GM18507 (cell line): Measurements from ENCODE around the gene COL5A1.
"Not testable (repeated sequence)": the region's sequence is repeated elsewhere in the genome, so short reads cannot be mapped to it uniquely, and the experiment has no call there.

ENCODE experiments used
- DNase-seq: peaks from one replicate; pipeline ENCODE4 v3.0.0; 2011; ENCODE audit warnings: low read depth; ENCODE audit not compliant: insufficient read length; ENCODE audit errors: extremely low spot score
- FAIRE-seq: peaks from 2 replicates; lab custom pipeline; 2011; peaks lifted over from hg19 to GRCh38; lab: Jason Lieb, UNC

COL5A1 gene

DNA sequence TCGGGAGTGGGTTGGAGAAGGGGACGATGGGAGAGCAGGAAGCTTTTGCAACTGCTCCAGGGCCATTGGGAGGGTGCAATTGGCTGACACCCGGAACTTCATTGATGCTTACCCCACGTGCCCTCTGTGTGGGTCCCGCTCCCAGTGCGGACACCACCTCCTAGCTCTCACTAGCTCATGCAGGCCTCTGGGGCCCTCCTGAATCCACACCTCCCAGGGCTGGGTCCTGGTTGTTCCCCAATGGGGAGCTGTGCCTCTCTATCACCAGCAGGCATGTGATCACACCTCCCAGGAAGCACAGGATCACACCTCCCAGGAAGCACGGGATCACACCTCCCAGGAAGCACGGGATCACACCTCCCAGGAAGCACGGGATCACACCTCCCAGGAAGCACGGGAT, 206.9 kb downstream of the COL5A1 start:
- no peak for DNase-seq
- no peak for FAIRE-seq

DNA sequence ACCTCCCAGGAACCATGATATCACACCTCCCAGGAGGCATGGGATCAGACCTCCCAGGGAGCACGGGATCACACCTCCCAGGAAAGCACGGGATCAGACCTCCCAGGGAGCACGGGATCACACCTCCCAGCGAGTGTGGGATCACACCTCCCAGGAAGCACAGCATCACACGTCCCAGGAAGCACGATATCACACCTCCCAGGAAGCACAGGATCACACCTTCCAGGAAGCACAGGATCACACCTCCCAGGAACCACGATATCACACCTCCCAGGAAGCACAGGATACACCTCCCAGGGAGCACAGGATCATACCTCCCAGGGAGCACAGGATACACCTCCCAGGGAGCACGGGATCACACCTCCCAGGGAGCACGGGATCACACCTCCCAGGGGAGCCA, 209.0 kb downstream of the COL5A1 start:
- DNase-seq: no peak
- FAIRE-seq: no peak

DNA sequence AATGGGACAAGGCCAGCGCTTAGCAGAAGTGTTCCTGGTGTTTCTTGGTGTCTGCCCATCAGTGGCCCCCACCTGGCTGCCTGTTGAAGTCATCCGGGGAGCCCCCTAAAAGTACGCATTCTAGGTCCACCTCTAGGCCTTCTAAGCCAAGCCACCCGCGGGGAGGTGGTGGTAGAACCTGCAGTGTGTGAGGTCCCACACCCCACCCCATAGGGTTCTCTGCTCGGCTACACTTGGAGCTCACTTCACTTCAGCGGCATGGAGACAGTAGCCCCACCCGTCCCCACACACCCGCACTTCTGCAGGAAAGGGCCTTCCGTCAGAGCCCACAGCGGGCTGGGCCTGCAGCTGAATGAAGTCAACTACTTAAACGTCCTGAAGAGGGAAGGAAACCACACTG, 209.4 kb downstream of the COL5A1 start:
- FAIRE-seq: no peak
- no peak for DNase-seq

DNA sequence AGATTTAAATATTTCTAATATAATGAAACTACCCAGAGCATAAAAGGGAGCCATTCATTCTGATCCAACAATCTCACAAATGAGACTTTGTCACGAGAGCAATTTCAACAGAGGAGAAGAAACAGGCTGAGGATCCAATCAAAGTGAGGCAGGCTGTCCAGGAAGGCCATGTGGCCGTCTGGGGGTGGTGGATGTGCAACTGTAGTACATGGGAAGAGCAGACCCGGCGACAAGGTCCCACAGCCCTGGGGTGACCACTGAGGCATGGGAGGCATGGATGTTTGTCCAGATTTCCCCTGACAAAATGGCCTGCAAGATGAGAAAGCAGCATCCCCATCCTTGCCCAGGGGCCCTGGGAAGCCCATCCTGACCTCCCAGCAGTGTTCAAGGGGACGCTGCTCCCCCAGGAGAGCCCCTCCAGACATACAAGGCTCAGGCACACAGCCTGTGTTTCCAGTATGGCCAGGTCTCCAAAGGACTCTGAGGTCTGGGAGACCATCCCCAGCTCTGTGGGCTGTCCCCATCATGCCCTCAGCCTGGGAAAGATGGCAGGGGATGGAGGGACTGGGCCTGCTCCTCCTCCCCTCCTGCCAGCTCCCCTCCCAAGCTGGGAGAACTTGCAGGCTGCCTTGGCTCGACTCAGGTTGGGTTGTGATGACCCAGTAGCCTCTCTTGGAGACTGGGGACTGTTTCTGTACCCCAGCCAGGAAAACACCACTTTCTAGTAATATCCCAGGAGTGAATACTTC, 211.5 kb downstream of the COL5A1 start:
- no peak for FAIRE-seq

DNA sequence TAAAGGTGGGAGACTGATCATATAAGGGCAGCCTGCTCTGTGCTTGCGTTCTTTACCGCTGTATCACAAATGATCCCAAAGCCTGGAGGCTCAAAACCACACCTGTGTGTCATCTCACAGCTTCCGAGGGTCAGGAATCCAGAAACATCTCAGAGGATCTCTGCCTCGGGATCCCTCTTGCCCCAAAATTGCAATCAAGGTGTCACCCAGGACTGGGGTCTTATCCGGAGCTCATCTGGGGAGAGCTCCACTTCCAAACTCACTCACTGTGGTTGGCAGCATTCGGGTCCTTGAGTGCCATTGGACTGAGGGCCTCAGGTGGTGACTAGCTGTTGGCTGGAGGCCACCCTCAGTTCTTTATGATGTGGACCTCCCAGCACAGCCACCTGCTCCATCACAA, 212.3 kb downstream of the COL5A1 start:
- DNase-seq: no peak
- FAIRE-seq: no peak

More for the DNA sequence above, 211.5 kb downstream of the COL5A1 start:
- DNase-seq: no peak

DNA sequence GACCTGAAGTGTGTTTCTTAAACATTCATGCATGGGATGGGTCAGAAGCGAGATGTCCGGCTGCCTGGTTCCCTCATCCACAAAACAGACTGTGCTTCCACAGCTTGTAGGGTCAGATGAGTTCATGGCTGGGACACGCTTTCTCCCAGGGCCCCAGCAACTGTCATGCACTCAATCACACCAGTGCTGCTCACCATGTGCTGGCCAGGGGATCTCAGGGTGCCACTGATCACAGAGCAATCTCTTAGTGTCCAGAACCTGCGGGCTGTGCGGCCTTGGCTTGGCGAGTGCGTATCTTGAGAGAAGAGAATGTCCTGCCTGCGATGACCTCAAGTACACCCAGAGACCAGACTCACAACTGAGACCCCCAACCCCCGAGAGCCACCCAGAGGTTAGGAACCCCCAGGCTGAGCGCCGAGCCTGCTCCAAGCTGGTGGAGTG, 213.0 kb downstream of the COL5A1 start:
- no peak for DNase-seq
- no peak for FAIRE-seq

DNA sequence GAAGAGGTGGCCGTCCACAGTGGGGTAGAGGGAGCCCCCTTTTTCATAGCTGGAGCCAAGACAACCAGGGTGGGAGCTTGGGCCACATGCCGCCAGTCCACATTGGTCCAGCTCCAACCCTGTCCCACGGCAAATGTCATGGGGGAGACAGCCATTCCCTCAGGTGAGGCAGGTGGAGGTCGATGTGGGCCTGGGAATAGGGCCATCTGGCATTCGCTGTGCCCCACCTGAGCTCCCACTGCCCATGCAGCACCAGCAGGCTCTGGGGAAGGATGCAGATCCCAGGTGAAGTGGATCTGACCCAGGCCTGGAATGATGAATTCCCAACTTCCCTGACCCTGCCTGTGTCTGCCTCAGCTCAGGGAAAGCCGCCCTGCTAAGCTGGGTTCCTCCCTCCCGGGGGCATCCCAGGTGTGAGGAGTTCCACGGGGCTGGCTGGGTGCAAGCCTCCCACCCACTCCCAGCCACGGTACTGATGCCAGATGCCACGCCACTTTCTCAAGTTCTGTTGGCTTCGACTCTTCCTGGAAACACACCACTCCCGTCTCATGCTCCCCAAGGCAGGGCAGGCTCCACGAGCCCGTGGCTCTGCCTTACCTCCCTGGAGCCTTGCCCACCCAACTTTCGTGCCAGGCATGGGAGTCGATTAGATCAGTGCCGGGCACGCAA, 213.8 kb downstream of the COL5A1 start:
- DNase-seq (no peak), FAIRE-seq (no peak)

DNA sequence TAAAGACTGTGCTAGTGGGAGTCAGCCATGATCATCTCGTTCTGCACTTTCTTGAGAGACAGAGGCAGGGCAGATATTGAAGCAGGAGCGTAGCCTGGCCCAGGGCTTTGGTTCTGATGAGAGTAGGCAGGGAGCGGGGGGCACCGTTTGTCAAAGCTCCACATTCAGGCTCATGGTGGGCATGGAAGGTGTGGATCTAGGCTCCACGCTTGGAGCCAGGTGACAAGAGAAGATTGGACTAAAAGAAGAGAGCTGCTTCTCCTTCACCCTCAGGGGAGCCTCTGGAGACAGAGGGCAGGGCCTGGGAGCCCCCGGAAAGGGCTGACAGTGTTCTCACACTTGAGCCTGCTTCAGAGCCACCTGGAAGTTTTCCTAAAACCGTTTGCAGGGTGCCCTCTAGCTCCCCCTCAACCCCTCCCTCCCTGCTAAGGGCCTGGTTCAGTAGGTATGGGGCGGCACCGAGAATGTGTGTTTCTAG, 214.3 kb downstream of the COL5A1 start:
- no peak for DNase-seq

DNA sequence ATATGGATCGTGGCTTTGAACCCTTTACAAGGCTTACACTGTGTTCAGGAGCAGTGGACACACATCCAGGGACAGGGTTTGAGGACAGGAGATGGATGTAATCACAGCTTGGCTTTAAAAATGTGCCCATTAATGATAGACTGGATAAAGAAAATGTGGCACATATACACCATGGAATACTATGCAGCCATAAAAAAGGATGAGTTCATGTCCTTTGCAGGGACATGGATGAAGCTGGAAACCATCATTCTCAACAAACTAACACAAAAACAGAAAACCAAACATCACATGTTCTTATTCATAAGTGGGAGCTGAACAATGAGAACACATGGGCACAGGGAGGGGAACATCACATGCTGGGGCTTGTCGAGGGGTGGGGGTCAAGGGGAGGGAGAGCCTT, 215.8 kb downstream of the COL5A1 start:
- DNase-seq, FAIRE-seq: not testable (repeated sequence)

More for the DNA sequence above, 214.3 kb downstream of the COL5A1 start:
- no peak for FAIRE-seq

DNA sequence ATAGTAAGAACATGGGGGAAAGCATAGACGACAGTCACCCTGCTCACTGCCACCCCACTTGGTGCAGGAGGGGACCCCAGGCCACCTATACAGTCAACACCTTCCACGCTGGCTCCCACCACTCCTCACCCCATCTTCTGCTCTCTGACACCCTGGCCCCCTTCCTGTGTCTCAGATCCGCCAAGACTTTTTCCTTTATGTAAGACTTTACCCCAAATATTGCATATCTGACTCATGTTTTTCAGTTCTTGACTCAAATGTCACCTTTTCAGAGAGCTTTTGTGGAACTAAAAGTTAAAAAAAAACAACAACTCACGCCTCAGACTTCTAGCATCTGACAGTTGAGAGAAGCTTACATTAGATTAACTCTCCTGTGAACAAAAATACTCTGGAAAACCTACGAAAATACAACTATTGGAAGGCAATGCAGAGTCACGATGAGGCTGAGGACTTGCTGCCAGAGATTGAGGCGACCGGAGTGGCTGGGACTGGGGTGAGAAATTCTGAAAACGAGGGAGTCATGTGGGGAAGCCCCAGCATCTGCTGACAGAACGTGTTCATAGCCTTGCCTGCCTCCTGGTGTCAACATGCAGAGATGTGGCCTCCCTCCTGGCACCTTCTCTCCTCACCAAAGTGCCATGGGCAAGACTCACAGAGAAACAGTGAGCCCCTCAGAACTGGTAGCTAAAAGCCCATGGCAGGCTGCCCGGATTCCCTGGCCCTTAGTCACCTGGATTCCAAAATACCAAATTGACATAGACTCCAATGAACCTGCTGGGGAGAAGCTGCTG, 216.6 kb downstream of the COL5A1 start:
- FAIRE-seq: peak; percentile 93
- DNase-seq: peak; percentile 53

DNA sequence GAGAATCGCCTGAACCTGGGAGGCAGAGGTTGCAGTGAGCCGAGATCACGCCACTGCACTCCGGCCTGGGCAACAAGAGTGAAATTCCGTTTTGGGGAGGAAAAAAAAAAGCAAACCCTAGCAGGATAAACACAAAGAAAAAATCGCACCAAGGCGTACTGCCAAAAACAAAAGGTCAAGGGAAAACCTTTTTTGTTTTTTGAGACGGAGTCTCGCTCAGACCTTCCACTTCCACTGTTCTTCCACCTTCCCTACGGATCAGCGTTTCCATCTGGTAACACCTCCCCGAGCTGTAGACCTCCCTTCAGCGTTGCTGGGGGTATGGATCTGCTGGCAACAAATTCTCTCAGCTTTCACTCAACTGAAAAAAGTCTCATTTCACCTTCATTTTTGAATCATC, 218.9 kb downstream of the COL5A1 start:
- DNase-seq (no peak), FAIRE-seq (no peak)

DNA sequence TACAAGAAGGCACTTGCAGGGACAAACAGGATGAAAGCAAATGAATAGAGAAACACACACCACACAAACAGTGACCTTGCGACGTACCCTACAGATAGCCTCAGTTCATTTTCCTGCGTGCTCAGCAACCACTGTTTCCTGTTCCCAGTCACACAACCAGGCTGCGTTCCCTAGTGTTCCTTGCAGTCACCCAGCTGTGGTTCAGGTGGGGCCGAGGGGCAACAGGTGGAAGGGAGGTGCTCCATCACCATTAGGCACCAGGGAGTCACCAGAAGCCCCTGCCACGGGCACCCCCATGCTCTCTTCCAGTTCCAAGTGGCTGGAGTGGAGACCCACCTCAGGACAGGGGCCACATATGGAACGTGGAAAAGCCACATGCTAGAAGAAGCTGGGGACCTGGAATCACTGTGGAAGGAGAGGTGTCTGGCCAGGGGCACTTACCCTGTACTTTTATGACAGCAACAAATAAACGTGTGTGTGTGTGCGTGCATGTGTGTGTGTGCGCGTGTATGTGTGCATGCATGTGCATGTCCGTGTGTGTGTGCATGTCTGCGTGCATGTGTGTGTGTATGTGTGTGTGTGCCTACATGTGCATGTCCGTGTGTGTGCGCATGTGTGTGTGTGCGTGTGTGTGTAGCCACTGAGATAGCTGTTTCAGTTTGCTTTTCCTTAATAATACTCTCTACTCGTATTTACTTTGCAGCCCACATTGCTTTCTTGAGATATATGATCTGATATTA, 220.2 kb downstream of the COL5A1 start:
- FAIRE-seq: no peak

DNA sequence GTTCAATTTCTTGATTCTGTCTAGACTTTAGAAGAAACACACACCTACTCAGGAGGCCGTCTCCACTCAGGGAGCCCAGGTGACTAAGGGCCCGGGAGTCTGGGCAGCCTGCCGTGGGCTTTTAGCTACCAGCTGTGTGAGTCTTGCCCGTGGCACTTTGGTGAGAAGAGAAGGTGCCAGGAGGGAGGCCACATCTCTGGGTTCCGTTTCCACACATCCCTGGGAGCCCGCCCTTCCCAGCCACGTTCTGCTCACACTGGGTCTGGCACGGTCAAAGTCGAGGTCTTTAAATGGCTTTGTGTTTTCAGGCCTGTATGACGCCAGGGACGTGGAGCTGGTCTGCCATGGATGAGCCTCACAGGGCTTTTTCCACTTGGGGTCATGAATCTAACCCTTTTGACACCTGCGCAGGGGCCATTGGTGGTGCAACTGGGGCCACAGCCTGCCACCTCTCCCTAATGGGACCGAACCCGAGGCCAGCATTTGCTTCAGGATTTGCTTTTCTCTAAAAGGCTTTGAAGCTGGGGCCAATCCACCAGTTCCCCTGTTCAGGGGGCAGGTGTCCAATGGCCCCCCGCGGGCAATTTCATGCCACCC, 221.8 kb downstream of the COL5A1 start:
- DNase-seq: no peak
- no peak for FAIRE-seq

More for the DNA sequence above, 220.2 kb downstream of the COL5A1 start:
- no peak for DNase-seq

DNA sequence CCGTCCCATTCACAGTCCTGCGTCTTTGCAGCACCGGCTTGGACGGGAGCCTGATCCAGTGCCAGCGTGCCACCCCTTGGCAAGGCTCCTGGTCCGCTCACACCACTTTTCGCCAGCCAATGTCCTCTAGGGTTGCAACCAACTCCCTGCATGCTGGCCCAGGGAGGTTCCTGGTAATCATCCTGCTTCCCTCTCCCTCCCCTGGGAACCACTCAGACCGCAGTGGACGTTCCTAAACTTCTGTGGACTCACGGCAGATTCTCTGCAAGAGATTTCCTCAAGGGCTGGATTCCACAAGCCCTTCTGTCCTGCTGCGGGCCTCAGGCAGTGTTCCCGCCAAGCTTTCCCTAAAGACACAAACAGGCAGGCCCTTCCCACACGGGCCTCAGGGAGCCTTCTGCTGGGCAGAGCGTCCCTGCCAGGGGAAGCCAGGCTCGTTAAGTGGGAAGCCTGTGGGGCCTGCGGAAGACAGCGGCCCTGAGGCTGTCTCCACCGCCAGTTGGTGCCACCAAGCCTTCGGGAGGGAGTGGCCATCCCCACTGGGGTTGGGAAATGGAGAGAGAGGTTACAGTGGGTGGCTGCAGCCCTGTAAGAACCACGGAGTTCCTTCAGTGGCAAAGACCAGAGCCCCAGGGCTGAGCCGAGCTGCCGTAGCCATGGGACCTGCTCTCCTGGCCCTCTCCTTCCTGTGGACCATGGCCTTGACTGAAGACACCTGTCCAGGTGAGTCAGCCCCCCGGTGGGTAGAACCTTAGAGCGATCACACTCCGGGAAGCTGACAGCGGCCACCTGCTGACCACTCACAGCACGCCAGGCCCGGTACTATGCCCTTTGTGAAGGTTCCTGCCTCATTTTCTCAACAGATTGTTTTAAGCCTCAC, 222.6 kb downstream of the COL5A1 start:
- no peak for FAIRE-seq
- DNase-seq: no peak

DNA sequence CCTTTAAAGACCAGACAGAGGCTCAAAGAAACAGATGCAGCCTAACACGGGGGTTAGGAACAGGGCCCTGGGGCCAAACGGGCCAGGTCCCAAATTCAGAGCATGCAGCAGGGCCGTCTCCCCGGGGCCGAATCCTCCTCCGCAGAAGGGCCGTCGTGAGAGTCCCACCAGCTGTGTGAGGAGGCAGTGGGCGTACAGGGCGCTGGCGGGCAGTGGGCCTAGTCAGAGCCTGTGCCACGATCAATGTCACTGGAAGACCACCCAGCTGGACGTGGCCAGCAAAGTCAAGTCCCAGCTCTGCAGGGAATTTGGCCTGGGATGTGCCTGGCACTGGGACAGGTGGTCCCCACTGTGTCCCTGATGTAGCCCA, 223.2 kb downstream of the COL5A1 start:
- no peak for DNase-seq
- FAIRE-seq: no peak

DNA sequence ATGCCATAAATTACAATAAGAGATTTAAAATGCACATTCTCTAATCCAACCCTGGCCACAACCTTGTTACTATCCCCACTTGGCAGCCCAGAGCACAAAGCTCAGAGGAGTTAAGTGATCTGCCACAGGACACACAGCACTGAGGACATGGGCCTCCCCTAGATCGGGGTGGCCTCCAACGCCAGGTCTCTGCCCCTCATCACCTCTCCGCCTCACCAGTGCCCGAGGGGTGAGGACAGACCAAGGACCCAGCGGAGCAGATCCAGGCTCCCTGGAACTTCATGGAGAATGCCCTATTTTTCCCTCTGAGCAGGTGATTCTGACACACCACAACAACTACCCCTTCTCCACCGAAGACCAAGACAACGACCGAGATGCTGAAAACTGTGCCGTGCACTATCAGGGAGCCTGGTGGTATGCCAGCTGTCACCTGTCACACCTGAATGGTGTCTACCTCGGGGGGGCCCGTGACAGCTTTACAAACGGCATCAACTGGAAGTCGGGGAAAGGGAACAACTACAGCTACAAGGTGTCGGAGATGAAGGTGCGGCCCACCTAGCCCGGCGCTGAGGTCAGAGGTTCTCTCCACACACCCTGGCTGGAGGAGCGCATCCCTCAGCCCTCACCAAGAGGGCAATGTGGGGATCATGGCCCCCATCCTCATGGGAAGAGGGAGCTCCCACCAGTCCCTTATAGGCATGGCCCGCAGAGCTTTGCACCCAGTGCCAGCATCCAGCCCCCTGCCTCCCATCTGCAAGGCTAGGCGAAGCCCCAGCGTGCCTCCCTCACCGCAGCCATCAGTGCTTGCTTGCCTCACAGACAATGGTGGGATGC, 226.5 kb downstream of the COL5A1 start:
- FAIRE-seq (no peak), DNase-seq (no peak)

DNA sequence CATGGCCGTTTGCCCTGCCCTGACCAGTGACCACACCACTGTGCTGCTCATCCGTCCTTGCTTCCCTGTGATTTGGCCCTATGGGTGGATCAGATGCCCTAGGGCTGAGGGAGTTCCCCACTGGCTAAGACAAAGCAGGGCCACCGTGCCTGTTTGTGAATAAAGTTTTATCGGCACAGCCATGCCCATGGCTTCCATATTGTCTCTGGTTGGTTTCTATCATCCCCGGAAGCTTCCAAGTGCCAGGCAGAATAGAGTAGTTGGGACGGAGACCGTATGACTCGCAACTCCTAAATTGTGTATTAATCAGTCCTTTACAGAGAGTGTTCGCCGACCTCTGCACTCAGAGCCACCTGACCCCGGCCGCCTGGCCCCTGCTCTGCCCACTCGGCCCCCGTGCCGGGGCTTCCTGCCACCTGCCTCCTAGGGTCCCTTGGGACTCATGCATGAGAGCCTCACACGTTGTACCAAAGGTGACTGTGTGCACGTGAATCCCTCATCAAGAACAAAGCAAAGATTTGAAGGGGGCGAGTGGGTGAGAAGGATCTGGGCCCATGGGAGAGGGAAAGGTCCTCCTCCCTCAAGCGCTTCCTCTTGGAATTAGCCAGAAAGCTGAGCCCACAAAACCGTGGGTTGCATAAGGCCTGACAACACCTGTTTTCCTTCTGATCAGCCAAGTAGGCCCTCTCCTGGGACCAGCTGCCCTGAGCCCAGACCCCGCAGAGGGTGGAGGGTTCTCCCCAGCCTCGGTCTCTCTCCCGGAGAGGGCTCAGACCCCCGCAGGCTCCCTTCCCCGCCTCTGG, 227.3 kb downstream of the COL5A1 start:
- FAIRE-seq (no peak), DNase-seq (no peak)
